Activated T-helper 2 cell treated with anti-CD3 and anti-CD28 coated beads, Interferon-gamma antibody, Interleukin-2, Interleukin-4, amounts not matched to agents 10 μg/mL and 5 μg/mL and 100 μg/mL, durations not matched to agents 14 hours and 24 hours and 36 hours (primary cell): ENCODE measurements around the gene CEP95. TPM values are rescaled to one million over a fixed set of nuclear protein-coding genes. Genes with fewer than 3 reads are reported as not detected.
"Not testable (repeated sequence)": the region's sequence is repeated elsewhere in the genome, so short reads cannot be mapped to it uniquely, and the experiment has no call there.

ENCODE experiments used
- DNase-seq: peaks from one replicate; pipeline ENCODE4 v3.0.0; 2021; ENCODE audit warnings: low spot score
- H3K27ac Mint-ChIP-seq: one replicate; pipeline ENCODE4 v1.8.0; 2021; ENCODE audit warnings: mixed read lengths
- H3K27me3 Mint-ChIP-seq: one replicate; pipeline ENCODE4 v1.8.0; 2021; ENCODE audit warnings: low read depth, mixed read lengths
- H3K36me3 Mint-ChIP-seq: one replicate; pipeline ENCODE4 v1.8.0; 2021; ENCODE audit warnings: low read depth, mixed read lengths
- H3K4me1 Mint-ChIP-seq: one replicate; pipeline ENCODE4 v1.8.0; 2021; ENCODE audit warnings: low read depth, mixed read lengths
- H3K4me3 Mint-ChIP-seq: one replicate; pipeline ENCODE4 v1.8.0; 2021; ENCODE audit warnings: low read depth, mild to moderate bottlenecking, moderate library complexity, mixed read lengths
- H3K9me3 Mint-ChIP-seq: one replicate; pipeline ENCODE4 v1.8.0; 2021; ENCODE audit warnings: mixed read lengths
- intact Hi-C: fragments of 100-400 bp; cut with micrococcal nuclease; formaldehyde crosslinking; loops from one replicate; pipeline ENCODE4 v1.15.1; 2023
- total RNA-seq: library from RNA; stranded (reverse); gene quantifications from 2 replicates; pipeline ENCODE4 v1.2.3, GENCODE V29; 2022

Gene CEP95
- total RNA-seq, 1 donor from 2014 or later, result 45.2 TPM

GRCh38 chr17:64480951-64481350 is 25.8 kb upstream of the CEP95 start:
- no peak overlapping the region for H3K4me3 Mint-ChIP-seq
- no peaks in the 10 kb centered on the region for H3K27me3 Mint-ChIP-seq
- DNase-seq, result no peak
- intact Hi-C loops, result no loop called here
- peaks cover 59% of the 10 kb centered on the region for H3K36me3 Mint-ChIP-seq
- no peaks in the 10 kb centered on the region for H3K9me3 Mint-ChIP-seq
- H3K27ac Mint-ChIP-seq, result no peak overlapping the region
- H3K4me1 Mint-ChIP-seq, result peaks cover 9% of the 10 kb centered on the region

- DNase-seq, result no peak
- peaks cover 67% of the 10 kb centered on the region for H3K36me3 Mint-ChIP-seq
- no peak overlapping the region for H3K27ac Mint-ChIP-seq
- H3K4me1 Mint-ChIP-seq, result peaks cover 9% of the 10 kb centered on the region
- no peaks in the 10 kb centered on the region for H3K27me3 Mint-ChIP-seq
- H3K4me3 Mint-ChIP-seq, result no peak overlapping the region
- intact Hi-C loops, result no loop called here
- H3K9me3 Mint-ChIP-seq, result no peaks in the 10 kb centered on the region
These were observed 22.4 kb upstream of the CEP95 start for GRCh38 chr17:64484380-64484779.

GRCh38 chr17:64488301-64488700 is 18.5 kb upstream of the CEP95 start:
- Mint-ChIP-seq H3K4me1 (peaks cover 15% of the 10 kb centered on the region), H3K36me3 (peaks cover 78% of the 10 kb centered on the region)
- intact Hi-C loops, result no loop called here

GRCh38 chr17:64491034-64491860 is 15.5 kb upstream of the CEP95 start:
- peak; percentile 47 for DNase-seq
- Mint-ChIP-seq H3K9me3 (no peaks in the 10 kb centered on the region), H3K27ac (no peak overlapping the region), H3K27me3 (no peaks in the 10 kb centered on the region), H3K4me1 (peaks cover 20% of the 10 kb centered on the region), H3K36me3 (peaks cover 64% of the 10 kb centered on the region), H3K4me3 (no peak overlapping the region)
- intact Hi-C loops, result loop anchor here (1.0 to 5.0 kb wide), 2 partner anchors 34 to 71 kb away; no protein-coding TSS in a partner anchor

More at GRCh38 chr17:64488301-64488700, 18.5 kb upstream of the CEP95 start:
- Mint-ChIP-seq H3K27me3 (no peaks in the 10 kb centered on the region), H3K4me3 (no peak overlapping the region), H3K9me3 (no peaks in the 10 kb centered on the region), H3K27ac (no peak overlapping the region)
- DNase-seq, result no peak

- no peak for DNase-seq
- Mint-ChIP-seq H3K4me1 (peaks cover 20% of the 10 kb centered on the region), H3K27me3 (no peaks in the 10 kb centered on the region), H3K27ac (no peak overlapping the region), H3K9me3 (no peaks in the 10 kb centered on the region), H3K36me3 (peaks cover 66% of the 10 kb centered on the region), H3K4me3 (no peak overlapping the region)
- intact Hi-C loops, result loop anchor here (1.0 to 5.0 kb wide), 2 partner anchors 35 to 72 kb away; no protein-coding TSS in a partner anchor
These were observed 14.8 kb upstream of the CEP95 start for GRCh38 chr17:64491994-64492393.

- no peak for DNase-seq
- H3K36me3 Mint-ChIP-seq, result peaks cover 69% of the 10 kb centered on the region
- H3K4me1 Mint-ChIP-seq, result peaks cover 26% of the 10 kb centered on the region
These were observed 14.2 kb upstream of the CEP95 start for GRCh38 chr17:64492481-64493109.

GRCh38 chr17:64494121-64494520 is 12.7 kb upstream of the CEP95 start:
- no peak for DNase-seq
- H3K9me3 Mint-ChIP-seq, result no peaks in the 10 kb centered on the region
- intact Hi-C loops, result loop anchor here (5.0 kb wide), 1 partner anchor 37 kb away; no protein-coding TSS in a partner anchor
- H3K27ac Mint-ChIP-seq, result peak overlapping the region; percentile 13
- H3K4me3 Mint-ChIP-seq, result peak overlapping the region; percentile 99
- peaks cover 71% of the 10 kb centered on the region for H3K36me3 Mint-ChIP-seq
- no peaks in the 10 kb centered on the region for H3K27me3 Mint-ChIP-seq
- peaks cover 38% of the 10 kb centered on the region for H3K4me1 Mint-ChIP-seq

More at GRCh38 chr17:64492481-64493109, 14.2 kb upstream of the CEP95 start:
- H3K27ac Mint-ChIP-seq, result no peak overlapping the region
- no peaks in the 10 kb centered on the region for H3K9me3 Mint-ChIP-seq
- H3K27me3 Mint-ChIP-seq, result no peaks in the 10 kb centered on the region
- intact Hi-C loops, result loop anchor here (5.0 kb wide), 1 partner anchor 35 kb away; no protein-coding TSS in a partner anchor
- no peak overlapping the region for H3K4me3 Mint-ChIP-seq

GRCh38 chr17:64495300-64495699 is 11.5 kb upstream of the CEP95 start:
- Mint-ChIP-seq H3K4me1 (peaks cover 47% of the 10 kb centered on the region), H3K4me3 (peak overlapping the region; percentile 99), H3K36me3 (peaks cover 74% of the 10 kb centered on the region)
- H3K9me3 Mint-ChIP-seq, DNase-seq, H3K27me3 Mint-ChIP-seq, H3K27ac Mint-ChIP-seq, intact Hi-C loops: not testable (repeated sequence)

- Mint-ChIP-seq H3K36me3 (peaks cover 74% of the 10 kb centered on the region), H3K4me1 (peaks cover 56% of the 10 kb centered on the region), H3K27ac (peak overlapping the region; percentile 96), H3K9me3 (no peaks in the 10 kb centered on the region), H3K27me3 (no peaks in the 10 kb centered on the region), H3K4me3 (peak overlapping the region; percentile 99)
- intact Hi-C loops, result loop anchor here (2.0 kb wide), 2 partner anchors 152 to 164 kb away; no protein-coding TSS in a partner anchor
- DNase-seq, result no peak
These were observed 10.4 kb upstream of the CEP95 start for GRCh38 chr17:64496348-64496785.

GRCh38 chr17:64496786-64497564 is 9.8 kb upstream of the CEP95 start, which contains the start of gene POLG2:
Gene POLG2 (minus strand): TSS chr17:64497054. CDS start chr17:64496968, 86 bp downstream.
- H3K9me3 Mint-ChIP-seq, result no peaks in the 10 kb centered on the region
- peaks cover 60% of the 10 kb centered on the region for H3K4me1 Mint-ChIP-seq
- no peaks in the 10 kb centered on the region for H3K27me3 Mint-ChIP-seq
- peaks cover 74% of the 10 kb centered on the region for H3K36me3 Mint-ChIP-seq
- intact Hi-C loops, result loop anchor here (1.0 to 2.0 kb wide), 3 partner anchors 9 to 164 kb away; partner anchors contain the start of genes CEP95 and DDX5
- peak; percentile 95 for DNase-seq
- H3K4me3 Mint-ChIP-seq, result peak within 1 kb of the TSS; percentile 99
- H3K27ac Mint-ChIP-seq, result peak within 1 kb of the TSS; percentile 96

- H3K4me3 Mint-ChIP-seq, result peak overlapping the region; percentile 99
- H3K27ac Mint-ChIP-seq, result peak overlapping the region; percentile 96
- DNase-seq, result no peak
- intact Hi-C loops, result loop anchor here (1.0 to 2.0 kb wide), 3 partner anchors 9 to 163 kb away; partner anchors contain the start of genes CEP95 and DDX5
- no peaks in the 10 kb centered on the region for H3K27me3 Mint-ChIP-seq
- H3K4me1 Mint-ChIP-seq, result peaks cover 60% of the 10 kb centered on the region
- no peaks in the 10 kb centered on the region for H3K9me3 Mint-ChIP-seq
- peaks cover 76% of the 10 kb centered on the region for H3K36me3 Mint-ChIP-seq
These were observed 9.2 kb upstream of the CEP95 start for GRCh38 chr17:64497565-64498035.
